Measurements from ENCODE around the gene FRMD4A.
"Not testable (repeated sequence)": the region's sequence is repeated elsewhere in the genome, so short reads cannot be mapped to it uniquely, and the experiment has no call there.

FRMD4A gene

DNA sequence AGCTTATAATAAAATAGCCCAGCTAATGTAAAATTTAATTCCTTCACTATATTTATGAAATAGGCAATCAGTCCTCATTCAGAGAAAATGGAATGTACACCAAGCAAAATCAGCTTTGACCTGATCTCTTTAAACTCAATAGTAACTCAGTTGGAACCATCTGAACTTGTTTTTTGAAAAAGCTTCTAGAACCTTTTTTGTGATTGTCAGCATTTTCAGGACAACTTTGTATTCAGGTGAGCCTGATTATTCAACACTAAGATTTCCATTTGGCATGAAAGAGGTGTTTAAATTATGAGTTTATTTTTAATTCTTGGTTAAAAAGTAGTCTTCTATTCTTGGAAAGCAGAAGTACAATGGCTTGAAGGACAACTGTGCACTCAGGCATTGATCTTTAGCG, 89.5 kb downstream of the FRMD4A start:
- DNase-seq (ENCODE audit: low read depth, low spot score) = no peak

DNA sequence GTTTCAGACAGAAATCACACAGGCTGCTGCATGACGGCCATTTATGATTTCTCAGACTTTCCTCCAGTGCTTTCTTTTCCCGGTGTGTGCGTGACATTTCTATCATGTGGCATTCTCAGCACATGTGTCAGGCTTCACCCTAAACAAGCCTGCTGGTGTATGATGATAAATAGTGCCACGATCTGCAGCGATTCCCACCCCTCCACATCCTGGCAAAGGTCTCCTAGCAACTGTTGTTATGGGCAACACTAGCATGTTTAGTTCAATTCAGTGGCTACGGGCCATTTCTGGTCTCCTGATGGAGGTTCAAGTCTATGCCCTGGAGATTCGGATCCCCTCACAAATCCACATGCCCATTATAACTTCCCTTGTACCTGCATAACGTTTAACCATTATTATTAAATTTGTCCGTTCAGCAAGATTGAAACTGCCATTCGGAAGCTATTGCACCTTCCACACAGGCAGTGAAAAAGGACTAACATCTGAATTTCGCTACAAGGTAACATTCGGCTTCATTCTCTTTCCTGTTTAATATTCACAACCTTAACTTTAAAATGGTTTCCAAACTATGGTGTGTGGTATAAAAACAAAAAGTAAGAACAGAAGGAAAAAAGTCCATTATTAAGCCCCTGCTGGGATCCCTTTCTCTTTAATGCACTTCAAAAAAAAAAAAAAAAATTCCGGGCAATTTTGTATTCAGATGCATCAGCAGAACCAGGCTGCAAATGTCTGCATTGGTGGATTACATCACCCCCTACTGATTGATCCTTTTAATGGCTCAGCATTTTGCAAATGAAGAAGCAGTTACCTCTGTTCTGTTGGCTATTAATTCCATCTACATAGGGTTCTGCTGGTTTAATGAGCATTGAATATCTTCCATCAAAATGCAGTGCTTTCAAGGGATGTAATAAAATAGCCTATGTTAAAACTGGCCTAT, 90.2 kb downstream of the FRMD4A start:
- peak; percentile 42 for DNase-seq (ENCODE audit: low read depth, low spot score)

DNA sequence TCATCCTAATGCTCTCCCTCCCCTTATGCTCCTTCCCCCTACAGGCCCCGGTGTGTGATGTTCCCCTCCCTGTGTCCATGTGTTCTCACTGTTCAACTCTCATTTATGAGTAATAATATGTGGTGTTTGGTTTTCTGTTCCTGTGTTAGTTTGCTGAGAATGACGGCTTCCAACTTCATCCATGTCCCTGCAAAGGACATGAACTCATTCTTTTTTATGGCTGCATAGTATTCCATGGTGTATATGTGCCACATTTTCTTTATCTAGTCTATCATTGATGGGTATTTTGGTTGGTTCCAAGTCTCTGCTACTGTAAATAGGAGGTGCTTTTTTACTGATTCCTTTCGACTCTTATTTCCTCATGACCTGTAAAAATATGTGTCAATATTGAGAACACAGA, 92.1 kb downstream of the FRMD4A start:
- not testable (repeated sequence) for DNase-seq (ENCODE audit: low read depth, low spot score)

DNA sequence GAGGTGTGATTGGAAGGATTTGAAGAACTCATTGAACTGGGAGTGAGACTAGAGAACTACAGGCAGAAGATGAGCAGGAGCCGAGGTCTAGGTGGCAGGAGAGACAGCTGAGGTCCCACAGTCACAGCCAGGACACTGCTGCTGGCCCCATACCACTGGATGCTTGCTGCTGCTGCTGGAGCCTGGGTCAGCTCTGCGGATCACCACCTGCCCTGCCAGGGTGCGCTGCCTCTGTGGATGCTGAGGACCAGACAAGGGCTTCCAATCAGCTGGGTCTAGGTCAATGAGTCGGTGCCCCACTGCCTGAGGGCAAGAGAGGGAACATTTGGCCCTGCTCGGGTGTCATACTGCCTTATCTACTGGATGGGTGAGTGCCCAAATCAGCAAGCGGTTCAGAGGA, 94.4 kb downstream of the FRMD4A start:
- no peak for DNase-seq (ENCODE audit: low read depth, low spot score)

DNA sequence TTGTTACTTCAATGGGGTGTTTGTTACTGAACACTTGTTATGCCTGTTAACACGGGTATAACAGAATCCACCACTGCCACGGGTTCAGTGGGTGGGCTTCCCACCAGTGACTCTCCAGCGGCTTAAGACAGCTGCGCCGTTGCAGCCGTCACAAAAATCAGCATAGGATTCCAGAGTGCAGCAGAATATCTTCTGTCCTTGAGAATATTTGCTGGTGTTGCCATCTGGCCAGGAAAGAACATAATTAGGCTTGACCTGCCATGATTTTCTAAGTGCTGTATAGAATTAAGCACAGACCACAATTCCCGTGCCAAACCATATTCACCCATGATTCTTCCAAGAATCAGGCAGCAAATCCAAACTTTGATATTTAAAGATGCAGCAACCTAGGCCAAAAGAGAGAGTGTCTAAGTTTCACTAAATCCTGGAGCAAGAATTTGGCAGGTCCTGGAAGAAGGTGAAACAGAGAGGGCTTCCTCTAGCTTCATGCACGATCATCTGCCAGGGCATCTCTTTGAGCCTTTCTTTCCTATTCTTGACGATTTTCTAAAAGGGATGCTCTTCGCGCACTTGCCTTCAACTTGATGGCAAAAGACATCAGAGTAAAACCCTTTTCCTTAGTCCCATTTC, 95.0 kb downstream of the FRMD4A start:
- no peak for DNase-seq (ENCODE audit: low read depth, low spot score)

DNA sequence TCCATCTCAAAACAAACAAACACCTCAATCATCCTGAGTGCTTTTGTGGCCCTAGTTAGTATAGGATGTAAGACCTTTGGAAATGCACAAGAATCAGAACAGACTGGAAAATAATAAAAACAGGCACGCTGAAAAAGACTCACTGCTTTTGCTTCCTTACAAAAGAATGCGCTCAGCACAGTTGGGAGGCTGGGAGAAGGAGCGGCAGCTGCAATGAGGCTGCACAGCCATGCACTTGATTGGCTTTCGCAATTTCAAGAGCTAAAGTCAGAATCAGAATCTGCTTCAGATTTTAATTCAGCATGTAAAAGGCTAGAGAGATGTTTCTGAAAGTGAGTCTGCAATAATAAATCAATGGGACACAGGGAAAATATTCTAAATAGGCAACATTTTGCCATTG, 97.2 kb downstream of the FRMD4A start:
- no peak for DNase-seq (ENCODE audit: low read depth, low spot score)

DNA sequence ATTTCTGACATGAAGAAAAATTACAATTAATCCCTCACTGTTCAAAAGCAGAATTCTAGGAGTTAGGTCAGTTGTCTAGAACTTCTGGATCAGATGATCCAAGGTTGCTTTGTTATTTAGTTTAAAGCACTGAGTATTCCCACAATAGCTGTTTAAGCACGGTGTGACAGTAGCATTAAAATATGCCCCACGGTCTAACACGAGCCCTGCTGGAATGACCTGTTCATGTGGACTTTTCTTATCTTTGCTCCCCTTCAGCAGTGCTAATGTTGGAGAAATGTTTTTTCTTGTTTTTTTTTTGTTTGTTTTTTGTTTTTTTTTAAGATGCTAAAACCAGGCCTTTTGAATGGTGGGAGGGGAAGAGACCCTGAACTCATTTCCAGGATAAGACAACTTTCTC, 101.9 kb downstream of the FRMD4A start:
- DNase-seq (ENCODE audit: low read depth, low spot score) = not testable (repeated sequence)

DNA sequence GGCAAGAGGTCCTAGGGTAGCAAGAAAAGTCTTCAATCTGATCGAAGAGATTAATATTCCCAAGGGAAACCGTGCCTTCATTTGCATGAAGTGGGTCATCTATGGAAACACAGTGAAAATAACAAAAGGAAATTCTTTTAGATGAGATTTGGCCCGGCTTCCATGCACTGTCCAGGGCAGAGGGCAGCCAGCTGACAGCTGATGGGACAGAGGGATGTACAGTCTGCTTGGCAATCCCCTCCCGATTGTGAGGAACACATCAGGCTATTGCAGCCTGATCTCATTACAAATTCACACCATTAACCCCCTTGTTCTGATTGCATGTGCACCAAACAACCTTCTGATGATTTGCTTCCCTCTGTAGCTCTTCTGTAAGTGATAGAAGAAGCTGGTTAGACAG, 105.3 kb downstream of the FRMD4A start:
- DNase-seq (ENCODE audit: low read depth, low spot score) = no peak

DNA sequence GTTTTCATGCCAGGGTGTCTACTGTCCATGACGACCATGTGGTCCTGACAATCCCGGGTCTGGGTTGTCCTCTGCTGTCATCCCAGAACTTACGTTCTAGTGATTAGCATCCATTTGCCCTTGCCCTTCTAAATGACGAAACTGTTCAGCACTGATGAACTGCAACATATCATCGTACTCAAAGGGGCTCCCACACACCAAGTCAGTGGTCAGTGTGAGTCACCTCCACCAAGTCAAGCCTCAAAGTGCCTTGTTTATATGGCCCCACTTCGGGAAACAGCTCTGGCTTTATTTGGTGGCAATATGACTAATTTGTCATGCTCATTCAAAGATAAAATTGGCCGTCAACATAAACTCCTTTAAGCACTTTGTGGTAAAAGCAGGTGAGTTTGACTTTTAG, 110.7 kb downstream of the FRMD4A start:
- peak; percentile 46 for DNase-seq (ENCODE audit: low read depth, low spot score)

DNA sequence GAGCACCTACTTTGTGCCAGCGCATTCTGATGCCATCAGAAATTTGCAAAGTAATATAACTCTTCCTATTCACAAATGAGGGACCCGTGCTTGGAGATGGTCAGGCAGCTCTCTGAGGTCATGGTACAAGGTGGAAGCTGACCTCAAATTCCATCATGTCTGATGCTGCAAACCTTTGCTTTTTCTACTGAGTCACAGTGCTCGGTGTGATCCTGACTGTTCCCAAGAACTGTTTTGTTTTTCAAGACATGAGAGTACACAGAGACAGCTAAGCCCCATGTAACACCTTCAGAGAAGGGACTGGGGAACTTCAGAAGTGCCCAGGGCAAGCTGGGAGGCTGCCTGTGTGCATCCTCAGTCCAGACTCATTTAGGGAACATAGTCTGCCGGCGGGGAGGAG, 111.3 kb downstream of the FRMD4A start:
- DNase-seq (ENCODE audit: low read depth, low spot score) = peak; percentile 59

DNA sequence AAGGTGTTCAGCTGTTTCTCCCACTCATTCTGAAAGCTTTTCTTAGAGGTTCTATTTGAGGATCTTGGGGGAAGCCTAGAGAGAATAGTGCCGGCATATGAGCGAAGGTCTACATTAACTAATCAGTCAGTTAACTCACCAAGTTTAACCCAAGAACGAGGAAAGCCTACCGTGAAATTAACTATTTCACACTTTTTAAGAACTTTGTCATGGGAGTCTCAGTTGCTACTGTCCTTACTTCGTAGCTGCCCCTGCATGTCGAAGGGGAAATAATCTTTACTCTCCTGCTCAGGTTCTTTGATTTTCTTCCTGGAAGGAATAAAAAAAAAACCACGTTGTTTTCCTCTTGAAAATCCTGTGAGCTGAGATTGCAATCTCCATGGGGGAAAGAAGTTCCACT, 115.1 kb downstream of the FRMD4A start:
- no peak for DNase-seq (ENCODE audit: low read depth, low spot score)

DNA sequence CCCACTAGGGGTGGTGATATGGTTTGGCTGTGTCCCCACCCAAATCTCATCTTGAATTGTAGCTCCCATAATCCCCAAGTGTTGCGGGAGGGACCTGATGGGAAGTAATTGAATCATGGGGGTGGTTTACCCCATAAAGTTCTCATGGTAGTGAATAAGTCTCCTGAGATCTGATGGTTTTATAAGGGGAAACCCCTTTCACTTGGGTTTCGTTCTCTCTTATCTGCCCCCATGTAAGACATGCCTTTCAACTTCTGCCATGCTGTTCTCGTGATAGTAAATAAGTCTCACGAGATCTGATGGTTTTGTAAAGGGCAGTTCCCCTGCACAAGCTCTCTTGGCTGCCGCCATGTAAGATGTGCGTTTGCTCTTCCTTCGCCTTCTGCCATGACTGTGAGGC, 117.0 kb downstream of the FRMD4A start:
- not testable (repeated sequence) for DNase-seq (ENCODE audit: low read depth, low spot score)

DNA sequence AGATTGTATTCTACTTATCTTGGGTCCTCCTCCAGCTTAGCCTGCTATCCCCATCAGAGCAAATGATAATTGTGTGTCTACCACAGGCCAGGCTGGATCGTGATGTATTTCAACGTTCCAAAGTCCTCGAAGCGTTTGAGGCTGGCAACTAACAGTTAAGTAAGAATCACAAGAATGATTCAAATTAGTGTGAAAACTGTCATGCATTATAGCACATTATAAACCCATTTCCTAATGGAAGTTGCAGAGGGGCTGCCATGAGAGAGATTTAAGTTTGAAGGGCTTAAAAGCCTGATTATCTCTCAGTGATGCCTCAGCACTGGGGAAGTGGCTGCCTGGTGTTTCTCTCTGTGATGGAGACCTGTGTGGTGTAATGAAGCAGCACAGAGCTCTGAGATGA, 119.1 kb downstream of the FRMD4A start:
- DNase-seq (ENCODE audit: low read depth, low spot score) = no peak

DNA sequence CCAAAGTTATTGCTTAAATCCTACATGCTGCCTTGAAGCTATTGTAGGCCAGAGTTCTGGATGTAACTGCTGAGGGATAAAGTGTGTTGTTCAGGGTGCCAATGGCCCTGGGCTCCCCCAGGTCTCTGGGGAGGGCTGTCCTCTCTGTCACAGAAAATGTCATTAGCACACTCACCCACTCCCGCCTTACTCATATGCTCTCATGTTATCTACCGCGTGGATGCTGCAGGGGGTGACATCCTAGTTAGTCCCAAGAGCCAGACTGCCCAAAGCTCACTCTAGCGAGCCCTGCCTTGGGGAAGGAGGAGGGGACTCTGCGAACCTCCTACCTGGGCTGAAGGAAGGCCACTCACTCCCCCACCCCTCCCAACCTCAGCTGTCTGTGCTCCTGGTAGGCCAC, 122.5 kb downstream of the FRMD4A start:
- no peak for DNase-seq (ENCODE audit: low read depth, low spot score)

DNA sequence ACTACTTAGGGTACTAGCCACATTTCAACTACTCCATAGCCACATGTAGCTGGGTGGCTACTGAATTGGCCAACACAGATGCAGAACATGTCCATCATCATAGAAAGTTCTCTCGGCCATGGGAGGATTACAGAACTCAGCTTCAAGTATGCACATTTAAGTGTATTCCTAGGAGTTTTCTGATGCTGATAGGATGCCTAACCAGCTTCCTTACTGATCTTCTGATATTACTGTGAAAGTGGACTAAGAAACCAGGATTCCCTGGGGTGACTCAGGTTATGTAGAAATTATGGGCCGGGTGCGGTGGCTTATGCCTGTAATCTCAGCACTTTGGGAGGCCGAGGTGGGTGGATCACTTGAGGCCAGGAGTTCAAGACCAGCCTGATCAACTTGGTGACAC, 125.5 kb downstream of the FRMD4A start:
- DNase-seq (ENCODE audit: low read depth, low spot score) = no peak

DNA sequence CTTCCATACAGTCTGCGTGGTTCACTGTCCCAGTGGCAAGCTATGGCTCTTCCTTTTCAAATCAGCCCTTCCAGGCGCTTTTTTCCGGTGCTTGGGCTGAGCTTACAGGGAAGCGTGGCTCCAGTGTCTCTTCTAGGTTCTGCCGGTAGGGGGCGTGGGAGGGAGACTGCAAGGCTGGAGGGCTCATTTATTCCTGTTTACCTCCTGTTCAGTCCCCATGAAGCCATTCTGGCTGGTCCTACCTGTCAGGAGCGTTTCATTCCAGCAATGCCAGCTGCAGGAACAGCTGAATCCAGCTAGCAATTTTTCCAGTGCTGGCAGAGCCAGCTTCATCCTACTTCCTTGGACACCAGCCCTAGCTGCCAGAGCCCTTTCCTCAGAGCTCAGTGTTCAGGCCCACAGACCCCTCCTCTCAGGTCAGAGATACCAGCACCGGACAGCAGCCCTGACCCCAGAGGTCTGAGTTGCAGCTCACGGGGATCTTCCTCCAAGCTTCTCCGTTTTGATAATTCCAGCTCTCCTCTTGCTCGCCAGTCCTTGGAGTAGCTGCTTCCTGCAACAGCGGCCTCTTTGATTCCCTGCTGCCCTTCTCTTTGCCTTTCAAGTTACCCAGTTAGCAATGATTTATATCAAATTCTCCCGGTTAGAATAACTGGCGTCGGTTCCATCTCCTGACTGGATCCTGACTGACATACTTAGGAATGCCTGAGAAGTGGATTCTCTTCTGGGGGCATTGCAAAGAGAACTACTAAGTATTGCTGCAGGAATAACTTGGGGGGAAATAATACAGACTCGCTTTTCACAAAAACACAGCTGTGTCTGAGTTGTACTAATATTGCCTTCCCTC, 129.8 kb downstream of the FRMD4A start:
- DNase-seq (ENCODE audit: low read depth, low spot score) = peak; percentile 23

DNA sequence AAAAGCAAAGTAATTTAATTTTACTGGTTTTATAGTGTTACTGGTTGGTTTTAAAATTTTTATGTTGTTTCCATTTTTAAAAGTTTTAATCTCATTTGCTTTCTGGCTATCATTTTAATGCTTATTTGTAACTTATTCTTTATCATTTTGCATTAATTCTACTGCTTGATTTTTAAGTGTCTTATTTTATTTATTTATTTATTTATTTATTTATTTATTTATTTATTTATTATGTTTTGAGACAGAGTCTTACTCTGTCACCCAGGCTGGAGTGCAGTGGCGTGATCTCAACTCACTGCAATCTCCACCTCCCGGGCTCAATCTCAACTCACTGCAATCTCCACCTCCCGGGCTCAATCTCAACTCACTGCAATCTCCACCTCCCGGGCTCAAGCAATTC, 131.6 kb downstream of the FRMD4A start:
- DNase-seq (ENCODE audit: low read depth, low spot score) = not testable (repeated sequence)

DNA sequence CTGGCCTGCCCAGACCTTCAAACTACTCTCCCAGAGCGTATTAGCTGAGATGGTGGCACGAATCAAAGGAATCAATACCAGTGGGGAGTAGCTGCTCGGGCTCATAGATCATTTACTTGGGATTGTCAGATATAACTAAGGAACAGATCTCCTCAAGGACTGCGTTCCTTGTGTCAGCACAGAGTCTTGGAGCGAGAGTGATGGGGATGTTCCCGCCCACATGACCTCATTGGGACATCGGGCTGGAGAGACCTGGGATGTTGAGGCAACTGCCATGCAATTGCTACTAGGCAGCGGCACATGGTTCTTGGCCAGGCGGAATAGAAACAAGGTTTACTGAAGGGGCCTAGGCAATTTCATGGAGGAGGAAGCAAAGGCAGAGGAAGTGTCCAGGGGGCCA, 132.6 kb downstream of the FRMD4A start:
- DNase-seq (ENCODE audit: low read depth, low spot score) = no peak

DNA sequence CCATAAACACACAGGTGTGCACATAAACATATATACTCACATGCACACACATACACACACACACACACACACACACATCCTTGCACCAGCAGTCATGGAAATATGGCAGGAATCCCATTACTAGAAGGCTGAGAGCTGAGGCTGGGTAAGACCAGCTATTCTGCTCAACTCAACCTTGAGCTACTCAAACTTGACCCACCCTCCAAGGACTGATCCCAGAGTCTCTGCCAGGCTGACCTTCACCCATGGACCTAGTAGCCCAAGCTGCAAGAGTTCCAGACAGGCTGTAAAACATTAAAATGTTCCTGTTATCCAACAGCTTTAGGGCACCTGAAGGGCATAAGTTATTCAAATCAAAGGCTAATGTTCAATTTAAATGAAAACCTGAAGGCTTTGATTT, 134.6 kb downstream of the FRMD4A start:
- DNase-seq (ENCODE audit: low read depth, low spot score) = no peak

DNA sequence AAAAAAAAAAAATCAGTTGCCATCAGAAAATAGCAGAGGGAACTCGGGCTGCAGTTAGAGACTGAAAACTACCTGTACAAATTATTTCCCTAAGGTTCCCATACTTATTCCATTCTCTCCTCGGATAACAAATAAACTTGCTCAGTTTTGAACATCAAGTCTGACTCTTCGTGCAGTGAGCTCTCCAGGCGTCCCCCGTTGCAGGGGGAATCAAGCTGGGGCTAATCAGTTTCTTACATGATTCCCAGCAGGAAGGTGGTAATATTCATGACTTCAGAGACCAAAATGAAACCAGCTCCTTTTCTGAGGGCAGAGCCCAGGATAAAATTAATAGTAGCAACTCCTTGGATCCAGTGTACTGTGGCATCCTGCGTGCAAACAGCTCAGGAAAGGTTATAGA, 135.3 kb downstream of the FRMD4A start:
- no peak for DNase-seq (ENCODE audit: low read depth, low spot score)

DNA sequence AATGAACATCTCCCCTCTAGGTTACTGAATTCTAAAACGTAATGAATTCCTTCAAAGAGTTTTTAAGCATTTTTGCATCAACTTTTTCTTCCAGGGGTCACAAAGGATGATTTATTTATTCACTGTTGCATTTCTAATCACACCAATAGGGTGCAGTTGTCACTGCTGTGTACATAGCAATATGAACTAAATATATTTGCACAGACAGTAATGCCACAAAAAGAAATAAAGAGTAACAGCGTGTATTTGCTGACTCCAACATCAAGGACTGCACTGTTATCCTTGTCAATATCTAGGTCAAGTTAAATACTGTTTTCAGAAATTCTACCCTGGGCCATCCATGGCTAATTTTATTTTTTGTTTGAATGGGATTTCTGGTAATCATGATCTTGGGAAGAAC, 138.0 kb downstream of the FRMD4A start:
- DNase-seq (ENCODE audit: low read depth, low spot score) = no peak

DNA sequence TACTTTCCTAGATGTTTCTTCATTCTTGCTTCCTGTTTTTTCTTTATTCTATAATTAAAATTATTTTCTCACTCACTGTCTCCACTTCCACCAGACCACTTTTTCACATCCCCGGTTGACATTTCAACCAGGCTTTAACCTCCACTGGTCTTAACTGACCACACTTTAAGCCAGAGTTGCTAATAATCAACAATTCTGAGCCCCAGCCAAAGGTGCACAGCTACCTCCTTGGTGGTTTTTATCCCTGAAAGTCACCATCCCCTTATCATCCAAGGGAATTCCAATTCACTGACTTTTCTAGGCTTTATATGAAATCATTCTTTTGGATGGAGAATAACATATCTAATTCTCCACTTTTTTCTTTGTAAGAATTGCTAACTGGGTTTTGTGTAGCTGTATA, 138.9 kb downstream of the FRMD4A start:
- no peak for DNase-seq (ENCODE audit: low read depth, low spot score)

Measured in astrocyte of the hippocampus (primary cell).